KG1 (cell line): ENCODE results near the gene ATP8B2.
"Not testable (repeated sequence)": the region's sequence is repeated elsewhere in the genome, so short reads cannot be mapped to it uniquely, and the experiment has no call there.

ENCODE experiments used
- DNase-seq: peaks from one replicate; lab custom pipeline; 2025; lab: John Stamatoyannopoulos, UW

Gene ATP8B2

GRCh38 chr1:154347961-154348360 is 22.6 kb downstream of the ATP8B2 start:
- no peak for DNase-seq

DNA sequence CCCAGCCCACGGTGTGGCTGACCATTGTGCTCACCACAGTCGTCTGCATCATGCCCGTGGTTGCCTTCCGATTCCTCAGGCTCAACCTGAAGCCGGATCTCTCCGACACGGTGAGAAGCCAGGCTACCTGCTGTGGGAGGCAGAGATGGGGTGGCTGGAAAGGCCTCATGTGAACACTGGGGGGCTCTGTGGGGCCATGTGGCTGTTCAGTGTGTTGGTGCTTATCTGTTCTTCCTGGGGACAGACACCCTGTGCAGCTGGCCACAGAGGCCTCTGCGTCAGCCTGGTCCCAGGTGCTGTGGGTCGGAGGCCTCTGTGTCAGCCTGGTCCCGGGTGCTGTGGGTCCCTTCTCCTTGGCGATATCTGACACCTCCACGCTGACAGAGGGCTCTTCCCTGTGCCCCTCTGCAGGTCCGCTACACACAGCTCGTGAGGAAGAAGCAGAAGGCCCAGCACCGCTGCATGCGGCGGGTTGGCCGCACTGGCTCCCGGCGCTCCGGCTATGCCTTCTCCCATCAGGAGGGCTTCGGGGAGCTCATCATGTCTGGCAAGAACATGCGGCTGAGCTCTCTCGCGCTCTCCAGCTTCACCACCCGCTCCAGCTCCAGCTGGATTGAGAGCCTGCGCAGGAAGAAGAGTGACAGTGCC is 23.2 kb downstream of the ATP8B2 start:
- no peak for DNase-seq

GRCh38 chr1:154349121-154349520 is 23.8 kb downstream of the ATP8B2 start:
- DNase-seq, result no peak

DNA sequence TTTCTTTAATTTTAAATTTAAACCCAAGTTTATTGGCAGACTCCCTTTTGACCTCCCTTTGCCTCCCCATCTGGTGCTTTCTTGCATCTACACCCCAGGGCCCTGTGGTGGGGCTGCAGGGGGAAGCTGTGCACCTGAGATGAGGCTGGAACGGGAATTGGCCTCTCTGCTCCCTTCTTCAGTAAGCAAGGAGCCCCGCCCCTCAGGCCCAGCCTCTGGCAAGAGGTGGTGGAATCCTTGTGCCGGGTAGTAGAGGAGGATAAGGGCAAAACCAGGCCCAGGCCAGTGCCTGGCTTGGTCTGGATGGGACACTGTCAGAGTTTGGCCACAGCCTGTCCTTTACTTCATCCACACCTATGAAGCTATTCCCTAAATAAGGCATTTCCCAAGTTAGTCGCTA is 25.1 kb downstream of the ATP8B2 start:
- no peak for DNase-seq

DNA sequence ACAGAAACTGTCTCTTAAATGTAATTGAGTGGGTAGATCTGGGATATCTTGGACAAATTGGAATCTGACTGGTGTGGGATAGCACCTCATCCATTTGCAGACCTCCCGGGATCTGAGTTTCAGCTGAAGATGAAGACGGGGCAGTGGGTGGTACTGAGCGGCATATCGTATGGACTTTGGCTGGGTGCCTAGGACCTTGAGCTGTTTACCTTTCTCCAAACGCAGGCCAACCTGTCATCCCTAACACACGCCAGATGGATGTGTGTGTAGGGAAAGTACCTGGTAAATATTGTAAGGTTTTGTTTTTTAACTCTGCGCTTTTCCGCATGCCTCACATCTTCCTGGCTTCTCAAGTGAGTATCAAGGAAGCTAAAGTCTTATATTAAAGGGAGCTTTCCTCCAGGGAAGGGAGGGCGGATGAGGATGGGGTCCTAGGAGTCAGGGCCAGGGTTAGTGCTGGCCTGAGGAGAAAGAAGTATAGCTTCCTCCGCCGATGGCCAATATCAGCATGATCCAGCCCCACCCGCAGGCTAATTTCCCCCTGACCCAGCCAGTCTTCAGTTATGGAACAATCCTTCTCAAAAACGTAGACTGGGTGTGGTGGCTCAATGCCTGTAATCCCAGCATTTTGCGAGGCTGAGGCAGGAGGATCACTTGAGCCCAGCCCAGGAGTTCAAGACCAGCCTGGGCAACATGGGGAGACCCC is 26.2 kb downstream of the ATP8B2 start:
- no peak for DNase-seq

DNA sequence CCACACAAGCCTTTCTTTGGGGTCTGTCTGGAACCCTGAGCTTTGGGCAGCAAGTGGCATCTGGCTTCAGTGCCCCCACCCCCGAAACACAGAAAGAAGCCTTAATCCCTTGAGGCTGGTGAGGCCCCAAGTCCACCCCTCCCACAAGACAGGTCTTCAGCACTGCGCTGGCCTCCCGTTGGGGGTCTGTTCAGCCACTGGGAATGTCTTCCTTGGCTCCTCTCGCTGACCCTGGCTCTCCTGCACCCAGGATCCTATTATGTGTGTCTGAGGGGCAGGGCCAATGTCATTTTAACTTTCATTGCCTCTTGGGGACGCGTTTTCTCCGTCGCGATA is 26.9 kb downstream of the ATP8B2 start:
- DNase-seq, result no peak

DNA sequence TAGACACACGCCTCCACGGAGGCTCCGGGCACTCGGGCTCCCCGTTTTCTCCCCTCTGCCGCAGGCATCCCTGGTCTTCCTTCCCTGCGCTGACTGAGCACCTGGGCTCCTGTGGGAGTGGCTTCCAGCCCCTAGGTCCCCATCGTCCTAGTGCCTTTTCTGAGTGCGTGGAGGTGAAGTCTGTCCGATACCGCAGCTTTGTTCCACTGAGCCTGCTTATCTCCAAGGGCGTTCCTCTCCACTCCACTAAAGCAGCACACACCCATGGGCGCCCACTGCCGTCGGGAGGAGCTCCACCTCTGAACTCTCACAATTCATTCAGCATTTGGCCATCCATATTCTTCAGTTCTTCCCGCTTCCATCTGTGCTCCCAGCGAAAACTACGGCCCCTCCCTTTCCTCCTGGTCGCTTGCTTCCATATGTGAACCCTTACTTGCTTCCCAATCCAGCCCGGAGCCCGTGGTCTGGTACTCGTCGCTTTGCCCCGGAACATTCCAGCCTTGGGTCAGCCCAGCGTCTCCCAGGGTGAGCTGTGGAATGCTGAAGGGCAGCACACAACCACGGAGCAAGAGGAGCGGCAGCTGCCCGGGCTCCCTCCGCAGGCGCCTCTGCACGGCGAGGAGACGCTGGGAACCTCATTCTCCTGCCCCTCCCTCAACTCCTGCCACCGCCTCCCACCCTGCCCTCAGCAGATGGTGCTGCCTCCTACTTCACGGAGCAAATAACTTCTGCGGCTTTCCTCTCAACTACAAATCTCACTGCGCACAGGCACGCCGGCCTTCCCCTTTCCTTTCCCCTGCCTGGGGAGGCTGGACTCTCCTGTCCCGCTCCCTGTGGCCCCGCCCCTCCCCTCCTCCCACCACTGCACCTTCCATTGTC is 27.5 kb downstream of the ATP8B2 start:
- peak; percentile 35 for DNase-seq

GRCh38 chr1:154353460-154353904 is 28.2 kb downstream of the ATP8B2 start:
- DNase-seq, result peak; percentile 29

- no peak for DNase-seq
These were observed 28.6 kb downstream of the ATP8B2 start for GRCh38 chr1:154353966-154354365.

DNA sequence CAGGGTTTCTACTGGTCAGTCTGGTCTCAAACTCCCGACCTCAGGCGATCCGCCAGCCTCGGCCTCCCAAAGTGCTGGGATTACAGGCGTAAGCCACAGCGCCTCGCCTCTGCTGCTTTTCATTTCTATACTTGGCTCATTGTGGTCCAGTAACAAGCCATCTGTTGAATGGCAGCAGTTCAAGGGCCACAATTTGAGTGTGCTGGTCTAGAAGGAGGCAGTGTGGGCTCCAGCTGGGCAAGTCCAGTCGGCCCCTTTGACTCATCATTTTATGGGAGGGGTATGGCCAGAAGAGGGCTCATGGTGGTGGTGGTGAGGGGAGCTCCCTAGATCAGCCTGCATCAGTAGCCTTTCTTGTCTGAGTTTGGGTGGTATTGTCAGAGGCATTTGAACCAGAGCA is 33.2 kb downstream of the ATP8B2 start:
- no peak for DNase-seq

DNA sequence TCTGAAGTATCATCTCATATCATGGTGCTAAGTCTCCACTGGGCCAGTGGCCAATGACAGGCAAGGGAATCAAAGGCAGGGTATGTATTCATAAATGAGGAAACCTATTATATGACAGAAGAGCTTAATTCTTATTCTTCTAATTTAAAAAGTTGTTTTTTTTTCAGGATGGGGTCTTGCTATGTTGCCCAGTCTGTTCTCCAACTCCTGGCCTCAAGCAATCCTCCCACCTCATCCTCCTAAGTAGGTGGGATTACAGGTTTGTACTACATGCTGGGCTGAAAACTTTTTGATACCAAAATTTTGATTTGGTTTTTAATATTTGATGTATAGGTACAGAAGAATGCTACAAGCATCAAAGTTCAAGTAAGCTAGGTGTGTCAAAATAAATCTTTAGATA is 35.0 kb downstream of the ATP8B2 start:
- DNase-seq, result no peak

DNA sequence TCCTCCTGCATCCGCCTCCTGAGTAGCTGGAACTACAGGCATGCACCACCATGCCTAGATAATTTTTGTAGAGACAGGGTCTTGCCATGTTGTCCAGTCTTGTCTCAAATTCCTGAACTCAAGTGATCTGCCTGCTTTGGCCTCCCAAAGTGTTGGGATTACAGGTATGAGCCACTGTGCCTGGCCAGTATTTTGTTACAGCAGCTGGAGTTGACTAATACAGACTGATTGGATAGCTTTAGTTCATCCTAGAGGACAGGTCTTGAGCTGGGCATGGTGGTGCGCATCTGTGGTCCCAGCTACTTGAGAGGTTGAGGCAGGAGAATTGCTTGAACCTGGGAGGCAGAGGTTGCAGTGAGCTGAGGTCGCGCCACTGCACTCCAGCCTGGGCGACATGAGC is 35.6 kb downstream of the ATP8B2 start:
- DNase-seq, result not testable (repeated sequence)

DNA sequence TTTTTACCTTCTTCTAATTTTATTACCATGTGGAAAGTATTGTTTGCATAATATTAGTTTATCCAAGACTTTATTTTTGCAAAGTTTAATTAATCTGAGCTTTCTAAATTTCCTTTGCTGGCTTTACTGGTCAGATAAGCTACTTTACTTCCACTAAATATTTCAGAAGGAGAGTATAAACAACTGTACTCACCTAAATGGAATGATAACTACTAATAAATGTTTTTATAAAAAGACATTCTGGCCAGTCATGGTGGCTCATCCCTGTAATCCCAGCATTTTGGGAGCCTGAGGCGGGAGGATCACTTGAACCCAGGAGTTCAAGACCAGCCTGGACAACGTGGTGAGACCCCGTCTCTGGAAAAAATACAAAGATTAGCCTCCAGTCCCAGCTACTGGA is 36.0 kb downstream of the ATP8B2 start:
- DNase-seq, result no peak

DNA sequence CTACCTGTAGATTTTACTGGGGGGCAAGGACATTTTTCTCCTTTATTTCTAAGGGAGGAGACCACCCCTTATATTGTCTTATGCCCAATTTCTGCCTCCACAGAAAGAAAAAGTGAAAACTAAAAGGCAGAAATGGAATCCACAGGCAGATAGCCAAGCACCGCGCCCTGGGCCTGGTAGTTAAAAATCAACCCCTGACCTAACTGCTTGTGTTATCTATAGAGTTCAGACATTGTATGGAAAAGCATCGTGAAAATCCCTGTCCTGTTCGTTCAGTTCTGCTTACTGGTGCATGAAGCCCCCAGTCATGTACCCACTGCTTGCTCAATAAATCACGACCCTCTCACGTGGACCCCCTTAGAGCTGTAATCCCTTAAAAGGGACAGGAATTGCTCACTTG is 46.1 kb downstream of the ATP8B2 start:
- no peak for DNase-seq

DNA sequence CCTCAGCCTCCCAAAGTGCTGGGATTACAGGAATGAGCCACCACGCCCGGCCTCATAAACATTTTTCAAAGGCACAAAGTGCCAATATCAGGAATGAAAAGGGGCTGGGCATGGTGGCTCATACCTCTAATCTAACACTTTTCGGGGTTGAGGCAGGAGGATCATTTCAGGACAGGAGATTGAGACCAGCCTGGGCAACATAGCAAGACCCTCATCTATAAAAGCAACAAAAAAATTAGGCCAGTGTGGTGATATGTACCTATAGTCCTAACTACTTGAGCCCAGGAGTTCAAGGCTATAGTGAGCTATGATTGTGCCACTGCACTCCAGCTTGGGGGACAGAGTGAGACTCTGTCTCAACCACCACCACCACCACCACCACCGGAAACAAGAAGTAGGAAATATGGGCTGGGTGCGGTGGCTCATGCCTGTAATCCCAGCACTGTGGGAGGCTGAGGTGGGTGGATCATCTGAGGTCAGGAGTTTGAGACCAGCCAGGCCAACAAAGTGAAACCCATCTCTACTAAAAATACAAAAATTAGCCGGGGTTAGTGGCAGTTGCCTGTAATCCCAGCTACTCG is 48.5 kb downstream of the ATP8B2 start:
- DNase-seq, result not testable (repeated sequence)

GRCh38 chr1:154379301-154379700 is 54.0 kb downstream of the ATP8B2 start:
- no peak for DNase-seq

- DNase-seq, result no peak
These were observed 59.5 kb downstream of the ATP8B2 start for GRCh38 chr1:154384650-154385489.

- no peak for DNase-seq
These were observed 61.5 kb downstream of the ATP8B2 start for GRCh38 chr1:154386643-154387352.

GRCh38 chr1:154391086-154391770 is 65.9 kb downstream of the ATP8B2 start:
- DNase-seq, result no peak

DNA sequence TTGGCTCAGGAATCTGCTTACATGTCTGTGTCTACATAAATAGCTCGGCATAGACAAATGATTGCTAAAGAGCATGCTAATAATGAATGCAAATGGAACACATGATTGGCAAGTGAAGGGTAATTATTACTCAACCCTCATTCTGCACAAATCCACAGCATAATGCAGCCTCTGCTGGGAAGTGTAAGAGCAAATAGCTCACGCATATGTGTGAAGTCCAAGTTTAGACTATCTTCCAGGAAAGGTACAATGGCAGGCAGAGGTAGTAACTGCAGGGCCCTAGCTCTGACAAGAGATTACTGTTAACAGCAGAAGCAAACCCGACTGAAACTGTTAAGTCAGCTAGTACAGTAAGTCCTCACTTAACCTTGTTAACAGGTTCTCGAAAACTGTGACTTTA is 72.8 kb downstream of the ATP8B2 start:
- no peak for DNase-seq
